ENCODE data around the gene TRIM66. TPM values are rescaled to one million over a fixed set of nuclear protein-coding genes. Genes with fewer than 3 reads are reported as not detected.

Gene TRIM66
- polyA plus RNA-seq, 1 donor from 2014 or later = 0.75 TPM

GRCh38 chr11:8704136-8704535, 21.7 kb upstream of the TRIM66 start:
- no peaks in the 10 kb centered on the region for H3K9me3 Mint-ChIP-seq
- H3K27me3 Mint-ChIP-seq = no peaks in the 10 kb centered on the region
- H3K27ac Mint-ChIP-seq = no peak overlapping the region
- peaks cover 9% of the 10 kb centered on the region for H3K36me3 Mint-ChIP-seq
- H3K4me1 Mint-ChIP-seq = peaks cover 0 to 8% (median 6%) of the 10 kb centered on the region in 3 donors
- no peak overlapping the region for H3K4me3 Mint-ChIP-seq

GRCh38 chr11:8702598-8702915, 20.1 kb upstream of the TRIM66 start:
- Mint-ChIP-seq H3K27ac (no peak overlapping the region), H3K27me3 (no peaks in the 10 kb centered on the region), H3K9me3 (no peaks in the 10 kb centered on the region)

DNA sequence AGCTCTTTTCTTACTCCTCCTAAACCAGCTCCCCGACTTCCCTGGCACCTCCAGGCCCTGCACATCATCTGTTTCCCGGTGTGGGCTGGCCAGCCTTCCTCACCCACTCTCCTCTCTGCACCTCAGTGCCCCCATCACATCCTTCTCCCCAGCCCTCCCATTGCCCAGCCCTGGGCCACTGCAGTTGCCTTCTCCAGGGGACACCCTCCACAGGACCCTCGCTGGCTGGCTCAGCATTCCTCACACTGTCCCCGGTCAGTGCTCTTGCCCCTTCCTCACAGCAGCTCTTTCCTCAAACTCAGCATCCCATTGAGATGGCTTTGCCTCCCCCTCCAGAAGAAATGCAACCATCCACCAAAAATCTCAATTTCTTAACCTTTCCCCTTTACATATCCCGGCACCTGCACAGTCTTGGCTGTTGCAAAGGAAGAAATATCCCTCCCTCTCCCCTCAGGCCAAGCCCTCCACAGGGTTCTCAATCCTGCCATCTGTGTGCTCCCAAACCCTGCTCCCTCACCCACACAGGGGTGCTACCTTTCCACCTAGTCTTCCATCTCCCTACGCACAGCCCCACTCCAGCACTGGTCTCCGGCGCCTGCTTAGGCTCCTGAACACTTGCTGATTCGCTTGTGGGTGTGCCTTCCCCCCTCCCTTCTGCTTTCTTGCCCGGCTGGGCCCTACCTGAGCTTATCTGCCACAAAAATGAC, 19.6 kb upstream of the TRIM66 start:
- H3K4me3 Mint-ChIP-seq = no peak overlapping the region
- peaks cover 9% of the 10 kb centered on the region for H3K36me3 Mint-ChIP-seq
- H3K9me3 Mint-ChIP-seq = no peaks in the 10 kb centered on the region

More at GRCh38 chr11:8702598-8702915, 20.1 kb upstream of the TRIM66 start:
- no peak overlapping the region for H3K4me3 Mint-ChIP-seq
- peaks cover 9% of the 10 kb centered on the region for H3K36me3 Mint-ChIP-seq
- peaks cover 0 to 8% (median 6%) of the 10 kb centered on the region in 3 donors for H3K4me1 Mint-ChIP-seq

GRCh38 chr11:8699903-8700302, 17.4 kb upstream of the TRIM66 start:
- Mint-ChIP-seq H3K9me3 (no peaks in the 10 kb centered on the region), H3K4me1 (peaks cover 0 to 8% (median 6%) of the 10 kb centered on the region in 3 donors), H3K27me3 (no peaks in the 10 kb centered on the region), H3K4me3 (peak overlapping the region in 1 of 4 donors; percentile 15), H3K36me3 (peaks cover 7% of the 10 kb centered on the region), H3K27ac (no peak overlapping the region)

More for the DNA sequence above, 19.6 kb upstream of the TRIM66 start:
- no peaks in the 10 kb centered on the region for H3K27me3 Mint-ChIP-seq
- no peak overlapping the region for H3K27ac Mint-ChIP-seq
- peaks cover 0 to 8% (median 6%) of the 10 kb centered on the region in 3 donors for H3K4me1 Mint-ChIP-seq

- H3K4me1 Mint-ChIP-seq = peaks cover 0 to 8% (median 6%) of the 10 kb centered on the region in 3 donors
- H3K27me3 Mint-ChIP-seq = no peaks in the 10 kb centered on the region
- H3K9me3 Mint-ChIP-seq = no peaks in the 10 kb centered on the region
- H3K4me3 Mint-ChIP-seq = no peak overlapping the region
- H3K27ac Mint-ChIP-seq = no peak overlapping the region
- peaks cover 6% of the 10 kb centered on the region for H3K36me3 Mint-ChIP-seq
Measured at GRCh38 chr11:8698917-8699441, 16.5 kb upstream of the TRIM66 start.

DNA sequence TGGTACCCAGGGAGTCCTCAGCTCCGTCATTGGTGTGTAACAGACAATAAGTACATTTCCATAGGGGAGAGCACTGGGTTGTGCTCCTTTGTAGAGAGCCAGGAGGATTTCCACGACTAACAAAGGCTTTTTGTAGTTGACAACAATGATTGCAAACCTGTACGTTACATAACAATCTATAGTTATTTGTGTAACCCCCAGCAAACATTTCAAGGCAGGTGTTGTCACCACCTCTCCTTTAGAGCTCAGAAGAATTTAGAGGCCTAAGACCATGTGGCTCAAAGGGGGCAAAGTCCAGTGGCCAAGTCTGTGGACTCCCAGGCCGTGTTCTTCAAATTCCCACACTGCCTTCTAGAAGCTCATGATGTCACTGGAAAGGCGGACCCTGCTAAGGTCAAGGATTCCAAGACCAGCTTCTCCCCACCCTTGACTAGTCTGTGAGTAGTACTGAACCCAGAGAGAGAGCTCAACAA, 15.9 kb upstream of the TRIM66 start:
- Mint-ChIP-seq H3K27me3 (no peaks in the 10 kb centered on the region), H3K27ac (no peak overlapping the region), H3K4me1 (peaks cover 0 to 8% (median 6%) of the 10 kb centered on the region in 3 donors), H3K4me3 (peak overlapping the region in 1 of 4 donors; percentile 13), H3K9me3 (no peaks in the 10 kb centered on the region), H3K36me3 (peaks cover 6% of the 10 kb centered on the region)

GRCh38 chr11:8697054-8697453, 14.6 kb upstream of the TRIM66 start:
- H3K4me3 Mint-ChIP-seq = peak overlapping the region in 1 of 4 donors; percentile 25
- H3K27ac Mint-ChIP-seq = peak overlapping the region in 1 of 3 donors; percentile 47
- H3K9me3 Mint-ChIP-seq = no peaks in the 10 kb centered on the region
- no peaks in the 10 kb centered on the region for H3K27me3 Mint-ChIP-seq
- H3K4me1 Mint-ChIP-seq = peaks cover 0 to 8% (median 5%) of the 10 kb centered on the region in 3 donors
- peaks cover 5% of the 10 kb centered on the region for H3K36me3 Mint-ChIP-seq

DNA sequence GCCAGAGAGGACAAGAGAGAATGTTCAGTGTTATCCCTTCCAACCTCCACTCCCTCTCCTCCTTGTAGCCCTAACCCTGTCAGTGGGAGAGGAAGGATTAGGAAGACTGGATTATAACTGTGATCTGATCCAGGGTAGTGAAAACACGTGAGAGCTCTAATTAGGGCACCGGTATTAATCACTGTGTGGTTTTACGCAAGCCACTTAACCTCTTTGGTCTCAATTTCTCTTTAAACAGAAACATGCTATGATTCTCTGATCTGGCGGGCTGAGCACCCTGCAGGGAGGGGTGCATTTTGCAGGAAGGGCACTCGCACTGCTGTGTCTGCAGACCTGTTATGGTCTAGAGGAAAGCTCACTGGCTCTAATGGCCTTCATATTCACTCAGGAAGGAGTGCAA, 11.7 kb upstream of the TRIM66 start:
- Mint-ChIP-seq H3K27me3 (no peaks in the 10 kb centered on the region), H3K36me3 (peaks cover 1% of the 10 kb centered on the region), H3K4me1 (peaks cover 6 to 9% (median 9%) of the 10 kb centered on the region in 3 donors), H3K27ac (no peak overlapping the region), H3K9me3 (no peaks in the 10 kb centered on the region), H3K4me3 (peak overlapping the region in 1 of 4 donors; percentile 59)

DNA sequence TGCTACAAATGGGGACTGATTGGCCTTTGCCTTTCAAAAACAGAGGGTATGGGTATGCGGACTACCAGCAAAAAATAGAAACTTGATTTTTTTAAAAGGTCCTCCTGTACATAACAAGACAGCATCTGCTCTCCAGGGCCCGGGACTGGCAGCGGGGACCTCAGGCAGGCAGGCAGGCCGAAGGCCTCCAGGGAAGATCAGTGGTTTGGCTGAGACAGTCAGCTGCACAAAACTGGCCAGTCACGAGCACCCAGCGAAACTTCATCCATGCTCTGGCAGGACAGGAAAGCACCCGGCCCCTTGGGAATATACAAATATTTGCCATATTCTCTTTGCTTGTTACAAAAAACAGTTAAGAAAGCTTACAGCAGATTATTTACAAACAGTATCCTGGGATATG, 11.1 kb upstream of the TRIM66 start:
- Mint-ChIP-seq H3K36me3 (peaks cover 2% of the 10 kb centered on the region), H3K27ac (no peak overlapping the region), H3K4me1 (peaks cover 12 to 13% (median 12%) of the 10 kb centered on the region in 3 donors), H3K4me3 (no peak overlapping the region), H3K9me3 (no peaks in the 10 kb centered on the region), H3K27me3 (no peaks in the 10 kb centered on the region)

DNA sequence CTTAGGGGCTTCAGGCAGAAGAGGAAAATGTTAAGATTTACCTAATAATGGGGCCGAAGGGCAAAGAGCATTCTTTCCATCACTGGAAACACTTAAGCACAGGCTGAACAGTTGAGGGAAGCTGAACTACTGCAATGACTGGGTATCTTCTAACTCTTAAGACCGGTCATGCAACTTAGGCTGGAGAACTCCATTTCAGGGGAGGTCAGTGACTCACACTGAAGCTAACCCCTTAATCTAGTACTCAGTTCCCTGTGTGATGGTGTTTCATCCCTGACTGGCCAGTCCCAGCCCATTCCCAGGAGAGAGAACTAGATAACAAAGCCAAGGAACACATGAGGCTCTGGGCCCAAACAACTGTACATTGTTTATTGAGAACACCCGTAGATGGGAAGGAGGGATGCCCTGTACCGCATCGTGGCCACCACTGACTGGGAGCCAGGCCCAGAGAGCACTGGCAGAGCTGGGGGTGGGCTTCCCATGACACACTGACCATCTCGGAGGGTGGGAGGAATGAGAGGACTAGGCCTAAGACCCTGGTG, 10.6 kb upstream of the TRIM66 start:
- no peaks in the 10 kb centered on the region for H3K27me3 Mint-ChIP-seq
- H3K4me3 Mint-ChIP-seq = no peak overlapping the region
- H3K36me3 Mint-ChIP-seq = peaks cover 3% of the 10 kb centered on the region
- H3K9me3 Mint-ChIP-seq = no peaks in the 10 kb centered on the region
- peak overlapping the region in 1 of 3 donors; percentile 76 for H3K27ac Mint-ChIP-seq
- H3K4me1 Mint-ChIP-seq = peaks cover 17 to 18% (median 17%) of the 10 kb centered on the region in 3 donors

- no peak overlapping the region for H3K27ac Mint-ChIP-seq
- H3K27me3 Mint-ChIP-seq = no peaks in the 10 kb centered on the region
- H3K4me3 Mint-ChIP-seq = peak overlapping the region in 1 of 4 donors; percentile 2
- peaks cover 17 to 24% (median 21%) of the 10 kb centered on the region in 3 donors for H3K4me1 Mint-ChIP-seq
- H3K9me3 Mint-ChIP-seq = peaks cover 0 to 3% (median 0%) of the 10 kb centered on the region in 3 donors
- H3K36me3 Mint-ChIP-seq = peaks cover 3% of the 10 kb centered on the region
Measured at GRCh38 chr11:8692417-8692816, 10.0 kb upstream of the TRIM66 start.

DNA sequence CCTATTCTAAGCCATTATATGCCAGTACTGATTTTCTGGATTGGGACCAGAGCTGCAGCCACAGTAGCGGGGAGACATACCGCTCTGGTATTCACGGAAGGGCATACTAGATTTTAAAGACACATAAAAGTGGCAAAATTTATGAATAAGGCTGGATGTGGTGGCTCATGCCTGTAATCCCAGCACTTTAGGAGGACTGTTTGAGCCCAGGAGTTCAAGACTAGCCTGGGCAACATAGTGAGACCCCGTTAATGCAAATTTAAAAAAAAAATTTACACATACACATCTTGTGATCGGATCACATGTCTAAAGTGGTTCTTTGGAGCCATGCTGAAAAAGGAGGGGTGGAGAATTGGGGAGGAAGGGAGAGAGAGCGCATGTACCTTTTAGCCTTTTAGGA, 9.1 kb upstream of the TRIM66 start:
- peaks cover 17 to 26% (median 23%) of the 10 kb centered on the region in 3 donors for H3K4me1 Mint-ChIP-seq

GRCh38 chr11:8690374-8691342, 8.2 kb upstream of the TRIM66 start:
- Mint-ChIP-seq H3K27me3 (no peaks in the 10 kb centered on the region), H3K4me1 (peaks cover 17 to 26% (median 23%) of the 10 kb centered on the region in 3 donors), H3K9me3 (peaks cover 0 to 3% (median 0%) of the 10 kb centered on the region in 3 donors), H3K4me3 (peak overlapping the region in 1 of 4 donors; percentile 91), H3K27ac (peak overlapping the region in 1 of 3 donors; percentile 87), H3K36me3 (peaks cover 7% of the 10 kb centered on the region)

More for the DNA sequence above, 9.1 kb upstream of the TRIM66 start:
- Mint-ChIP-seq H3K27me3 (no peaks in the 10 kb centered on the region), H3K36me3 (peaks cover 4% of the 10 kb centered on the region), H3K27ac (peak overlapping the region in 1 of 3 donors; percentile 61), H3K4me3 (no peak overlapping the region), H3K9me3 (peaks cover 0 to 3% (median 0%) of the 10 kb centered on the region in 3 donors)

DNA sequence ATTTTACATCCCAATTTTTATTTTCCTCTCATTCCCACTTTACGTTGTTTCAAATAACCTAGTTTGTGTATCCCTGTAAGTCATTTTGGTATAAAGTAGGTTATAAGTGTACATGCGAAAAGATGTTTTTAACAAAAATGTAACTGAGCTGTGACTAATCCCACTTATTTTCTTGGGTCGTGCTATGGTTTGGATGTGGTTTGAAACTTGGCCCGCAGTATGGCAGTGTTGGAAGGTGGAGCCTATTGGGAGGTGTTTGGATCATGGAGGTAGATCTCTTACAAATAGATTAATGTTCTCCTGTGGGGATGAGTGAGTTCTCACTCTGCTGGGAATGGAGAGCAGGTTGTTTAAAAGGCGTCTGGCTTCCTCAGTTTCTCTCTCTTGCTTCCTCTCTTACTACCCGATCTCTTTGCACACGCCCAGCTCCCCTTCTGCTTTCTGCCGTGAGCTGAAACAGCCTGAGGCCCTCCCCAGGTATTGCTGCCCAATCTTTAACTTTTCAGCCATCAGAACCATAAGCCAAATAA, 7.3 kb upstream of the TRIM66 start:
- Mint-ChIP-seq H3K27ac (peak overlapping the region in 2 of 3 donors; percentile 79 to 87), H3K4me3 (peak overlapping the region; percentile 91 to 98 (median 96)), H3K27me3 (no peaks in the 10 kb centered on the region), H3K36me3 (peaks cover 8% of the 10 kb centered on the region), H3K9me3 (peaks cover 0 to 3% (median 0%) of the 10 kb centered on the region in 3 donors), H3K4me1 (peaks cover 24 to 31% (median 31%) of the 10 kb centered on the region in 3 donors)
